Stomach smooth muscle (tissue), 2 donors: Measurements from ENCODE around the gene CCDC85C.

Experiments used
- H3K27ac ChIP-seq: one replicate; pipeline ENCODE4 v1.7.0; 2013; ENCODE audit warnings: mild to moderate bottlenecking, low read length, inconsistent platforms
- H3K27me3 ChIP-seq, 2 donors: one replicate each; pipeline ENCODE4 v1.7.0; 2013; ENCODE audit warnings: low read length in 2 of 2; ENCODE audit not compliant: insufficient read depth in 2 of 2, control insufficient read depth in 1 of 2
- H3K36me3 ChIP-seq, 2 donors: one replicate each; pipeline ENCODE4 v1.7.0; 2013; ENCODE audit warnings: low read length in 2 of 2; ENCODE audit not compliant: control insufficient read depth in 2 of 2, insufficient read depth in 2 of 2
- H3K4me1 ChIP-seq: one replicate; pipeline ENCODE4 v1.7.0; 2013; ENCODE audit warnings: low read length; ENCODE audit not compliant: control insufficient read depth, insufficient read depth
- H3K4me3 ChIP-seq, 2 donors: one replicate each; pipeline ENCODE4 v1.7.0; 2013; ENCODE audit warnings: low read length in 2 of 2
- H3K9ac ChIP-seq, 2 donors: one replicate each; pipeline ENCODE4 v1.7.0; 2013; ENCODE audit warnings: low read length in 2 of 2, mild to moderate bottlenecking in 1 of 2
- H3K9me3 ChIP-seq, 2 donors: one replicate each; pipeline ENCODE4 v1.7.0; 2013; ENCODE audit warnings: low read length in 2 of 2; ENCODE audit not compliant: control insufficient read depth in 2 of 2
- donor health status: healthy.
- donor health status: Pancreatic carcinoma.

Gene CCDC85C

GRCh38 chr14:99451234-99451633 lies 152.8 kb downstream of the CCDC85C start:
- Histone ChIP-seq H3K4me1 (no peaks in the 10 kb centered on the region), H3K36me3 (peaks cover 34 to 38% of the 10 kb centered on the region in 2 donors), H3K4me3 (no peak overlapping the region), H3K27ac (no peak overlapping the region), H3K9ac (no peak overlapping the region), H3K9me3 (no peaks in the 10 kb centered on the region), H3K27me3 (no peaks in the 10 kb centered on the region)

GRCh38 chr14:99450266-99450665 lies 153.7 kb downstream of the CCDC85C start:
- Histone ChIP-seq H3K27ac (no peak overlapping the region), H3K27me3 (no peaks in the 10 kb centered on the region), H3K9ac (no peak overlapping the region), H3K36me3 (peaks cover 34% of the 10 kb centered on the region in 2 donors), H3K4me1 (no peaks in the 10 kb centered on the region), H3K9me3 (no peaks in the 10 kb centered on the region), H3K4me3 (no peak overlapping the region)
